CD4-positive, alpha-beta T cell (primary cell): Measurements from ENCODE around the gene ARHGAP33. TPM values are rescaled to one million over a fixed set of nuclear protein-coding genes. Genes with fewer than 3 reads are reported as not detected.
A peak's percentile ranks its signal among the peaks of the same experiment; 100 is the strongest.
"Not testable (repeated sequence)": the region's sequence is repeated elsewhere in the genome, so short reads cannot be mapped to it uniquely, and the experiment has no call there.

ENCODE experiments used
- ATAC-seq: fragments of 200-7000 bp; cut with Tn5 transposase; one replicate; pipeline ENCODE4 v1.10.0; 2022; ENCODE audit warnings: mild to moderate bottlenecking; ENCODE audit not compliant: poor library complexity
- CTCF ChIA-PET: fragments of 350-600 bp; sonication (Branson Sonifier 250); formaldehyde crosslinking; loops from one replicate; lab custom pipeline; 2021; ENCODE audit warnings: antibody characterized with exemption, inconsistent platforms; lab: Charles Lee
- POLR2A ChIA-PET: fragments of 350-600 bp; sonication (Branson Sonifier 250); formaldehyde crosslinking; loops from one replicate; lab custom pipeline; 2021; ENCODE audit warnings: antibody characterized with exemption, inconsistent platforms; lab: Charles Lee
- DNase-seq, 14 experiments: peaks; one replicate each; pipeline ENCODE4 v3.0.0-alpha.2; 2013 to 2020; ENCODE audit warnings: mixed read lengths in 2 of 14
- H3K27ac ChIP-seq, 2 donors: one replicate each; pipeline versions ENCODE4 v1.5.1 to v1.7.0; 2013; ENCODE audit warnings: low read length in 2 of 2, low read depth in 1 of 2, mild to moderate bottlenecking in 1 of 2
- H3K27me3 ChIP-seq, 2 experiments: 1 replicate in 1 of 2; 2 replicates in 1 of 2; pipeline versions ENCODE4 v1.6.1 to v1.7.0; 2013; ENCODE audit warnings: low read length in 2 of 2, control low read depth in 1 of 2, mild to moderate bottlenecking in 1 of 2, moderate library complexity in 1 of 2; ENCODE audit not compliant: insufficient read depth in 2 of 2, control insufficient read depth in 1 of 2
- H3K36me3 ChIP-seq: one replicate; pipeline ENCODE4 v1.6.1; 2013; ENCODE audit warnings: low read length, control low read depth; ENCODE audit not compliant: insufficient read depth
- H3K4me1 ChIP-seq: one replicate; pipeline ENCODE4 v1.6.1; 2013; ENCODE audit warnings: low read length, control low read depth; ENCODE audit not compliant: insufficient read depth
- H3K4me3 ChIP-seq: one replicate; pipeline ENCODE4 v1.5.1; 2013; ENCODE audit warnings: mild to moderate bottlenecking, low read length, moderate library complexity
- H3K9me3 ChIP-seq, 2 experiments: 1 replicate in 1 of 2; 2 replicates in 1 of 2; pipeline versions ENCODE4 v1.6.1 to v1.7.0; 2013; ENCODE audit warnings: low read length in 2 of 2, mild to moderate bottlenecking in 2 of 2, control low read depth in 1 of 2, moderate library complexity in 1 of 2; ENCODE audit not compliant: control insufficient read depth in 1 of 2, insufficient read depth in 1 of 2
- H3K27ac Mint-ChIP-seq: one replicate; pipeline ENCODE4 v1.8.0; 2020; ENCODE audit warnings: mixed read lengths
- H3K27me3 Mint-ChIP-seq: one replicate; pipeline ENCODE4 v1.8.0; 2021; ENCODE audit warnings: mixed read lengths
- H3K36me3 Mint-ChIP-seq: one replicate; pipeline ENCODE4 v1.8.0; 2021; ENCODE audit warnings: low read depth, mixed read lengths
- H3K4me1 Mint-ChIP-seq: one replicate; pipeline ENCODE4 v1.8.0; 2021; ENCODE audit warnings: low read depth, mixed read lengths
- H3K4me3 Mint-ChIP-seq: one replicate; pipeline ENCODE4 v1.8.0; 2020; ENCODE audit warnings: mild to moderate bottlenecking, mixed read lengths
- H3K9me3 Mint-ChIP-seq: one replicate; pipeline ENCODE4 v1.8.0; 2020; ENCODE audit warnings: mixed read lengths
- CTCF ChIP-seq: fragments of 200-600 bp; IDR thresholded peaks from one replicate; pipeline ENCODE4 v1.8.0; 2022; ENCODE audit warnings: antibody characterized with exemption, mild to moderate bottlenecking
- intact Hi-C, 2 experiments: fragments of 100-400 bp; cut with DNase I in 1 of 2; cut with micrococcal nuclease in 1 of 2; formaldehyde crosslinking; loops; one replicate each; pipeline versions ENCODE4 v1.15.1 to v1.9.0; 2023 to 2025; cut with DNase I, micrococcal nuclease
- total RNA-seq, 174 experiments: library from RNA in 2 of 174; stranded (reverse) in 2 of 174; gene quantifications; one replicate each; pipeline ENCODE4 v1.2.3 and lab custom pipeline; 2021 to 2026

The ARHGAP33 gene
- total RNA-seq, 2 experiments from 2014 or later = 16.4 to 19.5 TPM

- TF ChIP-seq CTCF = no peak
- POLR2A ChIA-PET = no interaction called here
- Mint-ChIP-seq H3K27ac (no peak overlapping the region), H3K4me3 (no peak overlapping the region), H3K4me1 (no peaks in the 10 kb centered on the region), H3K9me3 (no peaks in the 10 kb centered on the region), H3K36me3 (peaks cover 22% of the 10 kb centered on the region), H3K27me3 (no peaks in the 10 kb centered on the region)
- DNase-seq (no peak), ATAC-seq (no peak)
- H3K36me3 ChIP-seq = peaks cover 26% of the 10 kb centered on the region
- CTCF ChIA-PET = no interaction called here
- no peak overlapping the region for H3K27ac ChIP-seq
- intact Hi-C loops = no loop called here
- H3K4me3 ChIP-seq = no peak overlapping the region
- no peaks in the 10 kb centered on the region for H3K27me3 ChIP-seq
- no peaks in the 10 kb centered on the region for H3K4me1 ChIP-seq
- no peaks in the 10 kb centered on the region for H3K9me3 ChIP-seq
Measured at GRCh38 chr19:35768082-35768421, 7.3 kb upstream of the ARHGAP33 start.

- H3K4me1 Mint-ChIP-seq = peaks cover 24% of the 10 kb centered on the region
- ATAC-seq, H3K9me3 ChIP-seq, H3K27ac ChIP-seq, H3K36me3 Mint-ChIP-seq, DNase-seq, H3K4me3 ChIP-seq, H3K27me3 ChIP-seq, H3K9me3 Mint-ChIP-seq, H3K4me3 Mint-ChIP-seq, CTCF ChIA-PET, H3K27ac Mint-ChIP-seq, H3K36me3 ChIP-seq, H3K27me3 Mint-ChIP-seq: not testable (repeated sequence)
- POLR2A ChIA-PET = interaction anchor here (1.7 kb wide), 1 partner anchor 12 kb away, joined by 3 read pairs; no protein-coding TSS in a partner anchor
- intact Hi-C loops = loop anchor here in 1 of 2 experiments (10.0 kb wide), 1 partner anchor 162 kb away; the partner anchor contains the start of gene LRFN3
- H3K4me1 ChIP-seq = peaks cover 21% of the 10 kb centered on the region
Measured at GRCh38 chr19:35772362-35772761, 3.0 kb upstream of the ARHGAP33 start.

GRCh38 chr19:35773020-35773806 is 2.2 kb upstream of the ARHGAP33 start:
- H3K27me3 Mint-ChIP-seq = no peaks in the 10 kb centered on the region
- no peaks in the 10 kb centered on the region for H3K9me3 ChIP-seq
- H3K27me3 ChIP-seq = no peaks in the 10 kb centered on the region
- H3K4me1 ChIP-seq = peaks cover 21% of the 10 kb centered on the region
- intact Hi-C loops = loop anchor here in 1 of 2 experiments (10.0 kb wide), 1 partner anchor 162 kb away; the partner anchor contains the start of gene LRFN3
- peak overlapping the region; percentile 42 for H3K4me3 Mint-ChIP-seq
- H3K9me3 Mint-ChIP-seq = no peaks in the 10 kb centered on the region
- H3K36me3 ChIP-seq = peaks cover 1% of the 10 kb centered on the region
- no peak for TF ChIP-seq CTCF
- DNase-seq = no peak
- ATAC-seq = no peak
- CTCF ChIA-PET = interaction anchor here (0.6 kb wide), 1 partner anchor 47 kb away, joined by 3 read pairs; no protein-coding TSS in a partner anchor
- peaks cover 24% of the 10 kb centered on the region for H3K4me1 Mint-ChIP-seq
- H3K4me3 ChIP-seq = no peak overlapping the region
- POLR2A ChIA-PET = interaction anchor here (1.7 kb wide), 1 partner anchor 13 kb away, joined by 3 read pairs; no protein-coding TSS in a partner anchor
- H3K27ac ChIP-seq = no peak overlapping the region
- H3K27ac Mint-ChIP-seq = no peak overlapping the region
- H3K36me3 Mint-ChIP-seq = peaks cover 5% of the 10 kb centered on the region
